SK-N-SH (cell line): Measurements from ENCODE around the gene ANO4. TPM values are rescaled to one million over a fixed set of nuclear protein-coding genes. Genes with fewer than 3 reads are reported as not detected.

Experiments
- CTCF ChIA-PET: fragments of 300-600, 350-600 bp; formaldehyde crosslinking; extraction: SDS; loops from one replicate; lab custom pipeline; 2021; lab: Yijun Ruan, JAX
- POLR2A ChIA-PET: fragments of 350-600 bp; sonication (Branson Sonifier 250); formaldehyde crosslinking; extraction: SDS; loops from one replicate; lab custom pipeline; 2020; ENCODE audit warnings: antibody characterized with exemption, inconsistent platforms; lab: Yijun Ruan, JAX
- DNase-seq: peaks from one replicate; pipeline ENCODE4 v3.0.0; 2012
- H2AFZ ChIP-seq: fragments of 200-600 bp; sonication (generic); 2 replicates; pipeline ENCODE4 v1.8.1; 2016; ENCODE audit warnings: antibody characterized with exemption, mild to moderate bottlenecking, low read depth
- H3F3A ChIP-seq: fragments of 200-600 bp; sonication (generic); replicated peaks from 2 replicates; pipeline ENCODE3; 2016; ENCODE audit warnings: antibody characterized with exemption, mild to moderate bottlenecking; ENCODE audit not compliant: insufficient read depth
- H3K27ac ChIP-seq, 2 experiments: fragments of 200-500 bp in 1 of 2; fragments of 200-600 bp in 1 of 2; sonication (Bioruptor generic) in 1 of 2; sonication (generic), shearing (Covaris generic) in 1 of 2; 2 replicates each; pipeline versions ENCODE4 v1.5.1 to v1.6.1; 2014 to 2016; ENCODE audit warnings: low read depth in 2 of 2, inconsistent platforms in 1 of 2, low read length in 1 of 2, mild to moderate bottlenecking in 1 of 2, mixed read lengths in 1 of 2
- H3K27me3 ChIP-seq: fragments of 200-600 bp; sonication (generic), shearing (Covaris generic); 2 replicates; pipeline ENCODE4 v1.6.1; 2016; ENCODE audit warnings: mixed run types; ENCODE audit not compliant: insufficient read depth
- H3K36me3 ChIP-seq, 2 experiments: fragments of 200-500 bp in 1 of 2; fragments of 200-600 bp in 1 of 2; sonication (Bioruptor generic) in 1 of 2; sonication (generic) in 1 of 2; replicated peaks in 1 of 2; 2 replicates each; pipeline versions ENCODE3 to v1.5.1; 2014 to 2016; ENCODE audit warnings: low read length in 1 of 2, mild to moderate bottlenecking in 1 of 2; ENCODE audit not compliant: insufficient read depth in 2 of 2, control insufficient read depth in 1 of 2
- H3K4me1 ChIP-seq, 2 experiments: fragments of 200-500 bp in 1 of 2; fragments of 200-600 bp in 1 of 2; sonication (Bioruptor generic) in 1 of 2; sonication (generic), shearing (Covaris generic) in 1 of 2; 2 replicates each; pipeline versions ENCODE4 v1.5.1 to v1.6.1; 2014 to 2016; ENCODE audit warnings: low read depth in 1 of 2, low read length in 1 of 2, mixed run types in 1 of 2; ENCODE audit not compliant: insufficient read depth in 2 of 2, control insufficient read depth in 1 of 2
- H3K4me2 ChIP-seq: fragments of 200-600 bp; sonication (generic), shearing (Covaris generic); 2 replicates; pipeline ENCODE4 v1.6.1; 2017; ENCODE audit warnings: mixed run types
- H3K4me3 ChIP-seq, 2 experiments: fragments of 200-500 bp in 1 of 2; fragments of 200-600 bp in 1 of 2; sonication (Bioruptor generic) in 1 of 2; sonication (generic), shearing (Covaris generic) in 1 of 2; 2 replicates each; pipeline versions ENCODE4 v1.5.1 to v1.8.1; 2014 to 2016; ENCODE audit warnings: low read depth in 2 of 2, inconsistent platforms in 1 of 2, low read length in 1 of 2, mild to moderate bottlenecking in 1 of 2, mixed read lengths in 1 of 2, moderate library complexity in 1 of 2
- H3K79me2 ChIP-seq: fragments of 200-600 bp; sonication (generic); 2 replicates; pipeline ENCODE4 v1.8.1; 2017; ENCODE audit warnings: mild to moderate bottlenecking; ENCODE audit not compliant: insufficient read depth
- H3K9ac ChIP-seq: fragments of 200-600 bp; sonication (generic); 2 replicates; pipeline ENCODE4 v1.6.1; 2017; ENCODE audit warnings: mixed run types
- H3K9me2 ChIP-seq: fragments of 200-600 bp; sonication (generic); 2 replicates; pipeline ENCODE4 v1.6.1; 2017; ENCODE audit warnings: mixed run types
- H3K9me3 ChIP-seq: fragments of 200-600 bp; sonication (generic); 2 replicates; pipeline ENCODE4 v1.6.1; 2017; ENCODE audit warnings: mixed run types, mild to moderate bottlenecking, moderate library complexity
- H4K20me1 ChIP-seq: fragments of 200-600 bp; sonication (generic); 2 replicates; pipeline ENCODE4 v1.6.1; 2017; ENCODE audit warnings: mild to moderate bottlenecking, mixed run types; ENCODE audit not compliant: insufficient read depth
- EZH2phosphoT487 ChIP-seq: fragments of 200-600 bp; sonication (generic); IDR thresholded peaks from 2 replicates; pipeline ENCODE4 v1.6.1; 2017; ENCODE audit warnings: low read depth, mixed run types, mild to moderate bottlenecking, antibody characterized with exemption, moderate library complexity, borderline replicate concordance
- FOSL2 ChIP-seq: IDR thresholded peaks from 2 replicates; pipeline ENCODE4 v1.4.0; 2012; ENCODE audit warnings: low read depth, mild to moderate bottlenecking, moderate library complexity, borderline replicate concordance
- JUND ChIP-seq: IDR thresholded peaks from 2 replicates; pipeline ENCODE4 v1.4.0; 2012
- MEF2A ChIP-seq: IDR thresholded peaks from 2 replicates; pipeline ENCODE4 v1.4.0; 2012; ENCODE audit warnings: low read depth, borderline replicate concordance
- NFIC ChIP-seq: IDR thresholded peaks from 2 replicates; pipeline ENCODE4 v1.4.0; 2012; ENCODE audit warnings: borderline replicate concordance
- RAD21 ChIP-seq: IDR thresholded peaks from 2 replicates; pipeline ENCODE4 v1.6.1; 2012; ENCODE audit warnings: mild to moderate bottlenecking, low read length
- TAF1 ChIP-seq: IDR thresholded peaks from 2 replicates; pipeline ENCODE4 v1.6.1; 2012; ENCODE audit warnings: low read depth, mild to moderate bottlenecking, low read length, moderate library complexity, borderline replicate concordance
- TEAD4 ChIP-seq: IDR thresholded peaks from 2 replicates; pipeline ENCODE4 v1.4.0; 2012; ENCODE audit warnings: mild to moderate bottlenecking, borderline replicate concordance; ENCODE audit not compliant: insufficient read depth
- ZBTB33 ChIP-seq: IDR thresholded peaks from 2 replicates; pipeline ENCODE4 v1.4.0; 2012; ENCODE audit warnings: low read depth, borderline replicate concordance
- WGBS: methylation state at CpG from one replicate; pipeline ENCODE4 v1.1.6; 2017; ENCODE audit warnings: low lambda C conversion rate; 5-methylcytosine and 5-hydroxymethylcytosine counted together
- polyA plus RNA-seq, 3 experiments: library from polyadenylated mRNA; depleted of rRNA; stranded (reverse); fragments of >200 nt; gene quantifications; 2 replicates each; pipeline ENCODE4 v1.2.3, GENCODE V29; 2012
- TF ChIP-seq, protein P1 (sequence below): IDR thresholded peaks from 2 replicates; pipeline ENCODE4 v1.6.1; 2012; ENCODE audit warnings: mild to moderate bottlenecking, low read depth, low read length, moderate library complexity
- TF ChIP-seq, protein P2 (sequence below): fragments of 150-350 bp; IDR thresholded peaks from 2 replicates; pipeline ENCODE4 v1.6.1; 2016; ENCODE audit warnings: mild to moderate bottlenecking, low read depth, low read length

ANO4 gene
- polyA plus RNA-seq, 1 of the 3 experiments (the other 2 are of a cell fraction): 9.4 TPM

DNA sequence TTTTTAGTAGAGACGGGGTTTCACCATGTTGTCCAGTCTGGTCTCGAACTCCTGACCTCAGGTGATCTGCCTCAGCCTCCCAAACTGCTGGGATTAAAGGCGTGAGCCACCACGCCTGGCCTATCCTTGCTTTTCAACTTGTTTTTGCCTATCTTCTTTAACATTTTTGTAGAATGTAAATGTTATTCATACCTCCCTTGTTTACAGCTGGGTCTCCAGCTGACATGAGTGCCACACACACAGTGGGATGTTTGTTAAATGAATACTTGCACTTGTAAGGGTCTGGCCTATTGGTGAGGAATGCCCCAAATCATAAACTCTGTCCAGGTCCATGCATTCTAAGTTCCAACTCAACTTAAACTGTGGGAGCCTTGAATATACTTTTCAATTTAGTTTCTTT is 176.3 kb downstream of the ANO4 start (continued):
- TF ChIP-seq ZBTB33 (no peak), NFIC (no peak), FOSL2 (no peak), RAD21 (no peak), MEF2A (no peak)
- TF ChIP-seq, protein P1, sequence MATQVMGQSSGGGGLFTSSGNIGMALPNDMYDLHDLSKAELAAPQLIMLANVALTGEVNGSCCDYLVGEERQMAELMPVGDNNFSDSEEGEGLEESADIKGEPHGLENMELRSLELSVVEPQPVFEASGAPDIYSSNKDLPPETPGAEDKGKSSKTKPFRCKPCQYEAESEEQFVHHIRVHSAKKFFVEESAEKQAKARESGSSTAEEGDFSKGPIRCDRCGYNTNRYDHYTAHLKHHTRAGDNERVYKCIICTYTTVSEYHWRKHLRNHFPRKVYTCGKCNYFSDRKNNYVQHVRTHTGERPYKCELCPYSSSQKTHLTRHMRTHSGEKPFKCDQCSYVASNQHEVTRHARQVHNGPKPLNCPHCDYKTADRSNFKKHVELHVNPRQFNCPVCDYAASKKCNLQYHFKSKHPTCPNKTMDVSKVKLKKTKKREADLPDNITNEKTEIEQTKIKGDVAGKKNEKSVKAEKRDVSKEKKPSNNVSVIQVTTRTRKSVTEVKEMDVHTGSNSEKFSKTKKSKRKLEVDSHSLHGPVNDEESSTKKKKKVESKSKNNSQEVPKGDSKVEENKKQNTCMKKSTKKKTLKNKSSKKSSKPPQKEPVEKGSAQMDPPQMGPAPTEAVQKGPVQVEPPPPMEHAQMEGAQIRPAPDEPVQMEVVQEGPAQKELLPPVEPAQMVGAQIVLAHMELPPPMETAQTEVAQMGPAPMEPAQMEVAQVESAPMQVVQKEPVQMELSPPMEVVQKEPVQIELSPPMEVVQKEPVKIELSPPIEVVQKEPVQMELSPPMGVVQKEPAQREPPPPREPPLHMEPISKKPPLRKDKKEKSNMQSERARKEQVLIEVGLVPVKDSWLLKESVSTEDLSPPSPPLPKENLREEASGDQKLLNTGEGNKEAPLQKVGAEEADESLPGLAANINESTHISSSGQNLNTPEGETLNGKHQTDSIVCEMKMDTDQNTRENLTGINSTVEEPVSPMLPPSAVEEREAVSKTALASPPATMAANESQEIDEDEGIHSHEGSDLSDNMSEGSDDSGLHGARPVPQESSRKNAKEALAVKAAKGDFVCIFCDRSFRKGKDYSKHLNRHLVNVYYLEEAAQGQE: no peak

DNA sequence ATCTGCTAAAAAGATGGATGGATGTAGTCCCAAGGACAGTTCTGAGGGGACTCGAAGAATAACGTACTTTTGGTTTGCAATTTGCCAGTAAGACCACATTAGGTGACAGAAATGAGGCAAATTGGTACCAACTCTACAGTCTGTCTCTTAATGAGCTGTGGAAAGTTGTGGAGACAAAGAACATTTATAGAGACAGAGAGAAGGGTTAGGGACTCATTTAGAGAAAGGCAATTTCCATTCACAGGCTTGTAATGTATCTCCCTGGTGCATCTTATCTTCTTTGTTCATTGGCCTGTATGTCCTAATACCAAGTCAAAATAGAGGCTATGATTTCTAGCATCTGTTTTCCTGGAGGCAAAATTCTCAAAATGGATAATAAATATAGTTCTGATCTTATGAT is 177.5 kb downstream of the ANO4 start:
- Histone ChIP-seq H3K4me1 (peaks cover 0 to 5% of the 10 kb centered on the region in 2 experiments; a peak in 1 of 4 replicates), H3K27ac (no peak overlapping the region), H3K27me3 (no peaks in the 10 kb centered on the region), H4K20me1 (no peaks in the 10 kb centered on the region), H2AFZ (no peak overlapping the region), H3K9ac (no peak overlapping the region), H3F3A (no peaks in the 10 kb centered on the region), H3K4me3 (no peak overlapping the region), H3K9me2 (no peaks in the 10 kb centered on the region), H3K79me2 (no peaks in the 10 kb centered on the region), H3K9me3 (no peaks in the 10 kb centered on the region), H3K36me3 (no peaks in the 10 kb centered on the region), H3K4me2 (no peak overlapping the region)
- CTCF ChIA-PET: no interaction called here
- 66% methylated on average over 2 of the region's 2 CpGs for WGBS
- DNase-seq: no peak
- POLR2A ChIA-PET: no interaction called here
- TF ChIP-seq, protein P2, sequence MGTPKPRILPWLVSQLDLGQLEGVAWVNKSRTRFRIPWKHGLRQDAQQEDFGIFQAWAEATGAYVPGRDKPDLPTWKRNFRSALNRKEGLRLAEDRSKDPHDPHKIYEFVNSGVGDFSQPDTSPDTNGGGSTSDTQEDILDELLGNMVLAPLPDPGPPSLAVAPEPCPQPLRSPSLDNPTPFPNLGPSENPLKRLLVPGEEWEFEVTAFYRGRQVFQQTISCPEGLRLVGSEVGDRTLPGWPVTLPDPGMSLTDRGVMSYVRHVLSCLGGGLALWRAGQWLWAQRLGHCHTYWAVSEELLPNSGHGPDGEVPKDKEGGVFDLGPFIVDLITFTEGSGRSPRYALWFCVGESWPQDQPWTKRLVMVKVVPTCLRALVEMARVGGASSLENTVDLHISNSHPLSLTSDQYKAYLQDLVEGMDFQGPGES: no peak
- TF ChIP-seq TAF1: no peak
- no peak for TF ChIP-seq JUND

- POLR2A ChIA-PET: no interaction called here
- H3K4me3 ChIP-seq: no peak overlapping the region
- no peak for DNase-seq
- no peak for TF ChIP-seq NFIC
- TF ChIP-seq ZBTB33: no peak
- no peak for TF ChIP-seq EZH2phosphoT487
- no peak for TF ChIP-seq TEAD4
- TF ChIP-seq, all 33 proteins: peak for 0
- Histone ChIP-seq H3K9me3 (no peaks in the 10 kb centered on the region), H3K27me3 (no peaks in the 10 kb centered on the region), H3K4me1 (no peaks in the 10 kb centered on the region), H3K9me2 (no peaks in the 10 kb centered on the region), H3K9ac (no peak overlapping the region), H3K27ac (no peak overlapping the region), H3K4me2 (no peak overlapping the region), H3F3A (no peaks in the 10 kb centered on the region), H3K79me2 (no peaks in the 10 kb centered on the region), H4K20me1 (no peaks in the 10 kb centered on the region), H3K36me3 (no peaks in the 10 kb centered on the region), H2AFZ (no peak overlapping the region)
- WGBS: 60% methylated on average over 3 of the region's 3 CpGs
- CTCF ChIA-PET: no interaction called here
Observed at GRCh38 chr12:100974341-100974740, 179.8 kb downstream of the ANO4 start.
